Measurements from ENCODE around the gene TTC12. TPM values are rescaled to one million over a fixed set of nuclear protein-coding genes. Genes with fewer than 3 reads are reported as not detected.

TTC12 gene
- total RNA-seq, 1 donor from 2014 or later: 2.6 TPM

DNA sequence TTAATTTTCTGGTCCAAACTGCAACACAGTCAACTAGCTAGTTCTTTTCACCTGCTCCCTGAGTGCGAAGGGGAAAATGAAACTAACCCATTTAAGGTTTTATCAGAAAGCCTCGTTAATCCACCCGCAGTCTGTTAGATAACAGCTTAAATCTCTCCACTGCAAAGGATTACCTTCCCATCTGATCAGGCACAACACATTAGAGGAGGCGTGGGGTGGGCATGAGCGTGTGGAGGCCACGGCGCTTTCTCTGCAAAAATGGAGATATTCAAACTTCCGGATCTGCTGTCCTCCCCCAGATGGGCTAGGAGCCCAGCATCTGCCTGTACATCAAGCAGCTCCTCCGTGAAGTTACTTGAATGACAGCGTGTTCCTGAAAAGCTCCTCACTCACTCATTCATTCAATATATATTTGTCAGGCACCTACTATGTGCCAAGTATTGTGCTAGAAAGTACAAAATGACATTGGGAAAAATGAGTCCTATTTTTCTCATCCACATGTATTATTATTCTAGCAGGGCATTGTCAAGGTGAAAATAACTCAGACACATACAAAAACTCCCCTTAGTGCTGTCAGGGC lies 59.7 kb downstream of the TTC12 start:
- DNase-seq (ENCODE audit: low spot score): peak; percentile 69

DNA sequence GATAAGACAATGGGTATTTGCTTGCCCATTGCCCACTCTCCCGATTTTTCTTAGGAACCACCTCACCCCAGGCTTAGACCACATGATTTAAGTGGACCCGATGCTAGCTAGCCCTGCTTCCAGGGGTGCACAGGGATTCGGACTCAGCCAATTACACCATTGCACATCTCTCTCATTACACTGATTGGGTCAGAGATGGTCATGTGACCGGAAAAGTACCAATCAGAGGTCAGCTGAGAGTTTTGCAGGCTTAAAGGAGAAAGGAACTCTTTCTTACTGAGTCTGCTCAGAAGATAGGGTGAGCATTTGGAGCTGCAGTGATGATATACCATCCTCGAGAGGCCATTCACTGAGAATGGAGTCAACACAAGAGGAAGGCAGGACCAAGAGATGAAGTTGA lies 61.0 kb downstream of the TTC12 start:
- peak; percentile 36 for DNase-seq (ENCODE audit: low spot score)

DNA sequence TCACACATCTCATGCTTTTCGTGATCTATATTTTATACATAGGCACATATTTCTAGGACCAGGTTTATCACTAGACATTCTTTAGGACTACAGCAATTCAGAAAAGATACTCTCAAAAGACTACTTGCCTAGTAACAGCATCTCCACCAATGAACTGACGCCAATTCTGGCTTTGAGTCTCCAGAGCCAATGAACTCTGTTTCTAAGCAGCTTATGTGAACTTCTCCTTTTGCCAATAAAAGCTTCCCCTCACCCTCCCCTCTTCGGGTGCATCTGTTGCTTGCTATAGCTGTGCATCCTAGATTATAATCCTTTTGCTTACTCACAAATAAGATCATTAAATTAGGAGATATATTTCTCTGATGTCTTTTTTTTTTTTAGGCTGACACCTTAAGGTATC lies 61.8 kb downstream of the TTC12 start:
- DNase-seq (ENCODE audit: low spot score): peak; percentile 97

DNA sequence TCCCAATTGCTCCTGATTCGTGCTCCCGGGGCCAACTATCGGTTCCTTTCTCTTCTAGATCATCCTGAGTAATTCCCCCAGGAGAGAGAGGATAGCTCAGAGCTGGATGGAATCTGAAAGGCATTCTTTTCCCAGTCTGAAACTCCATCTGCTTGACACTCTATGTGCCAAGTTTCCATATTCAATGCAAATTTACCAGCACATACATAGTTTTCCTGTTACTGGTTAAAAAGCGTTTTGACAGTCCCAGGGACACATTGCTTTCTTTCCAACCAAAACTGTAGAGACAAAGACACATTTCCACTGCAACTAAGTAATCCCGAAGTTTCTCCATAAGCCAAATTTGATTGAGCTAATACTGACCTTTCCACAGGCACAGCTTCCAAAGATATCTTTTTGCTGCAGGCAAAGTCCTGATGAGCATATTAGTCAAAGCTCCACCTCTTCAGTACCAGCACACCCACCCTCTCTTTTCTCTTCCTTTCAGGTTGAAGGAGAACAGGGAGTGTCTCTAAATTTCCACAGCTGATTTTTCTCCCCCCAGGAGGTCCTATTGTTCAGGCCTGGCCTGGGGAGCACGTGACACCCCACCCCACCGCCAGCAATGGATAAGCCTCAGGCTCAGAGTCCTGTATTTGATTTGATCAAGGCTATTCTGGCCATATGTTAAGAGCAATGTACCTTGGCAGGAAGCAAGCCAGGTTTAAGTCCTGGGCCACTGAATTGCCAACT lies 63.5 kb downstream of the TTC12 start:
- peak; percentile 68 for DNase-seq (ENCODE audit: low spot score)

DNA sequence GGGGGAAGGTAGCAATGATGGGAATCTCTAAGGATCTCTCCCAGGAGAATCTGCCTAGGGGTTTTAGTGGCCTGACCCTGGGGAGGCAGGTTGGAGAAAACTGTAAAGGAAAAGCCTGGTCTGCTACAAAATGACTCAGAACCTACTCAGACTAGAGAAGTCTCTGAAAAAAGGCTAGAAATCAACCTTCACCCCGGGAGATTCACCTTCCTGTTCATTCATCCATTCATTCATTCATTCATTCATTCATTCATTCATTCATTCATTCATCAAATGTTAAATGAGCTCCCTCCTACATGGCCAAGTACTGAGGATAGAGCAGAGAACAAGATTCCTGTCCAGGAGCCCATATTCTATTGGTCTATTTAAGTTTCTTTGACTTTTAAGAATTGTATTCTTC lies 64.3 kb downstream of the TTC12 start:
- no peak for DNase-seq (ENCODE audit: low spot score)

DNA sequence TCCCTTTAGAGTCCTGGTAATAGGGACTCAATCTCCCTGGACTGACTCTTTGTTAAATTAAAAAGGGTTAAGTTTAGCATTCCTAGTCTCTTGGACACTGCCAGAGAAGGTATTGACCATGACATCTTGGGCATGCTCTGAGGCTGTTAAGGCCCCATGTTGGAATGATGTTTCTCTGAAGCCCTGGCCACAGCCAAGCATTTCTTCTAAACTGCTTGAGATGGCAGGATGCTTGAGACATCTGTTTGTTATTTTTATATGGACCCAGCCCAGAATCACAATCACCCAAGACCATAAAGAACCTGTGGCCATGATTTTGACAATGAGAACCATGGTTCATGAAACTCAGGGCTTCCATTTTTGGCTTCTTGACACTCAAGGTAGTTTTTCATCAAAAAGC lies 67.7 kb downstream of the TTC12 start:
- no peak for DNase-seq (ENCODE audit: low spot score)

DNA sequence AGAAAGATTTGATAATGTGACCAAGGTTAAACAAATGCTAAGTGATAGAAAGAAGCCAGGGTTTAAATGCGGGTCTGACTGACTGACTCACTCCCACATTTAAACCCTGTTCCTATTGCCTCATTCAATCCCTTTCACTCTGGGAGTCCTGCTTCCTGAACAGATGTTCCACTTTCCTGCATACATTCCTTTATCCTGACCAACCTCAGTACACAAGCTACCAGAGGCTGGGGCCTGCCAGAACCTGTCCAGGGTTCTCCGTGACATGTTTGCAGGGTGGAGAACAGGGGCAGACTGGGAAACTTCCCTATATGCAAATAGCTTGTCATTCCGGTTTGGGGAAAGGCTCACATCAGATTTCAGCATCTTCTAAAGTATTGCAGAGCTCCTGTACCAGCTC lies 70.2 kb downstream of the TTC12 start:
- peak; percentile 95 for DNase-seq (ENCODE audit: low spot score)

DNA sequence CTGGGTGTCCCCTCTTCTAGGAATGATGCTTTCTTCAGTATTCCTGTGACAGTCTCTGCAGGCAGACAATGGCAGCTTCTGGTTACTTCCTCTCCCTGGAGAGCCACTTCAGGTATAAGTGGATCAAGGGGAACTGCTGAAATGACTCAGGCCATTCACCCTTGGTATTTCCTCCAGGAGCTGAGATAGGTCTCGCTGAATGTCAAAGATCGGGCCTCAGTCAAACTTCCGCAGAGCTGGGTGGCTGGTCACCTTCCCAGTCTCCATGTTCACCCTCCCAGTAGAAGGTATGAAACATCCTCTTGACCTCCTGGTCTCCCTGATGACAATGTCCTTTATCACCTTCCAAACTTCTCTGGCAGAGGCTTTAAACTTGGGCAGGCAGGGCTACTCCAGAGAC lies 71.4 kb downstream of the TTC12 start:
- DNase-seq (ENCODE audit: low spot score): no peak

DNA sequence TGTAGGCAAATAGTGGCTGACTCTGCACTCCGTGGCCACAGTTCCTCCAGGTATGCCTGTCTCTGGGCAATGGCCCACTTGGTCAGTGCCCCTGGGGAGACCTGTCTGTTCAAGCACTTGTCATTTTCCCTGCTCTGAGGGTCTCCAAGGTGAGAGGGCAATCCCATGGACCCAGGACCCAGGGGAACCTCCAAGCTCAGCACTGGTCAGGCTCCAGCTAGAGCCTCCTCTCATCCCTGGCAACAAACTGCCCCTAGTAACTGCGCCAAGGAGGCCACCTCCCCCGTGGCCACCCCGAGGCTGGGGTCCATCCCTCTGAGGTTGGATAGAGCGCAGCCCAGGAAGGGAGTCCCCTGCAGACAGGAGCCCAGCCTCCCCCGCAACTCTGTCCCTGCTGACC lies 72.5 kb downstream of the TTC12 start:
- no peak for DNase-seq (ENCODE audit: low spot score)

DNA sequence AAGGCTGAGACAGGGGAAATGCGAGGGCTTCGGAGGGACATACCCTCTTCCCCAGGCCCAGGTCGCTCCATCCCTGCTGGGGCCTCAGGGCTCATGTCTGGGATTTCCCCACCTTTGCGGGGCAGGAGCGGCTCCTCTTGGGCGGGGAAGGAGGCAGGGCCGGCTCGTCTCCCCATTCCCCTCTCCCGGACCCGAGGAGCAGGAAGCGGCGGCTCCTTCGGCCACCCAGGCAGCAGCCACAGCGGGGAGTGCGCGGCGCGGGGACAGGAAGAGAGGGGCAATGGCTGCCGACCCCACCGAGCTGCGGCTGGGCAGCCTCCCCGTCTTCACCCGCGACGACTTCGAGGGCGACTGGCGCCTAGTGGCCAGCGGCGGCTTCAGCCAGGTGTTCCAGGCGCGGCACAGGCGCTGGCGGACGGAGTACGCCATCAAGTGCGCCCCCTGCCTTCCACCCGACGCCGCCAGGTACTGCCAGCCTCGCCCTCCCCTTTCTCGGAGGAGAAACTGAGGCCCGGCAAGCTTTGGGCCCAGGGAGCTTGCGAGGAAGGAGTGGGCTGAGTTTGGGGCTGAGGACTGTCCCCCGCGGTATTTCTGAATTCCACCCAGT lies 73.3 kb downstream of the TTC12 start, which contains the start of gene ANKK1:
Gene ANKK1, plus strand, starts transcription at position 175 of the 607 bp plus-strand sequence. Its CDS starts 106 bp downstream, at position 281.
- peak; percentile 44 for DNase-seq (ENCODE audit: low spot score)

DNA sequence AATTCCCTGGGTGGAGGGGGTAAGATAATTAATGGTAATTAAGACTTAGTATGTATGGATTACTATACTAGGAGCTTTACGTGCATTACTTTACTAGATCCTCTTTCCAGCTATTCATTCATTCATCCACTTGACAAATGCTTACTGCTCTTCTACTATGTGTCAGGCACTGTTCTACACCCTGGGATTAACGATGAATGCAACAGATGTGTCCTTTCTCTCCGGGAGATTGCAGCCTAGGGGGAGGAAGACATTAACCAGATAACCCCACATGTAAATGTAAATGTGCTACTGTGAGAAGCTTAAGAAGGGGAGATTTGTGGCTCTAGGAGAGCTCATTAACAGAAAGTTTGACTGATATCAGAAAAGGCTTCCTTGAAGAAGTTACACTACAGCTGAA lies 74.9 kb downstream of the TTC12 start:
- DNase-seq (ENCODE audit: low spot score): peak; percentile 46

DNA sequence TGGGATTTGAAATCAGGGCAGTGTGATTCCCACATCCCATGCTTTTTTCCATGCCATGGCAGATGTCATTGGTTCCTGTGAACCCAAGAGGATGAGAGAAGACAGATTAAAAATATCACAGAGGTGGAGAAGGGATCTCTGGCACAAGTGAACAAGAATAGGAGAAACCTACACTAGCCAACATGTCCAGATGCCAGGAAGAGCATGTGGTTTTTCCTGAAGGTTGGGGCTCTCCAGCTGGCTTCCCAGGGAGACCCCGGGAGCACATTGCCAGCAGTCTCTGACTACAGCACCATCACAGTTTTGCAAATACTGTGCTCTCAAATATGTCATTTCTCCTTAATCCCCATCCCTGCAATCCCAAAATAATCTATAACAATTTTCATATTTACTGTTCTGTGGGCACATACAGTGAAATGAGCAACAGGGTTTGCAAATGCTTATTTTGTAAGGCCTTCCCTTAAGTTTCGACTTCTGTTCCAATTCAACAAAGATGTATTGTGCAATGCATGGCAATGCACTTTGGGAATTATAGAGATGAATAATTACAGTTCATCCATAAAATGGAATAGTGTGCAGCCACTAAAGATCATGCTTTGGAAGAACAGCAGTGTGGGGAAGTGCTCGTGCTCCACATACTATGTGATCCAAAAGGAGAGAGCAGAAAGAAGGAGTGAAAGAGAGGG lies 78.0 kb downstream of the TTC12 start:
- DNase-seq (ENCODE audit: low spot score): no peak

DNA sequence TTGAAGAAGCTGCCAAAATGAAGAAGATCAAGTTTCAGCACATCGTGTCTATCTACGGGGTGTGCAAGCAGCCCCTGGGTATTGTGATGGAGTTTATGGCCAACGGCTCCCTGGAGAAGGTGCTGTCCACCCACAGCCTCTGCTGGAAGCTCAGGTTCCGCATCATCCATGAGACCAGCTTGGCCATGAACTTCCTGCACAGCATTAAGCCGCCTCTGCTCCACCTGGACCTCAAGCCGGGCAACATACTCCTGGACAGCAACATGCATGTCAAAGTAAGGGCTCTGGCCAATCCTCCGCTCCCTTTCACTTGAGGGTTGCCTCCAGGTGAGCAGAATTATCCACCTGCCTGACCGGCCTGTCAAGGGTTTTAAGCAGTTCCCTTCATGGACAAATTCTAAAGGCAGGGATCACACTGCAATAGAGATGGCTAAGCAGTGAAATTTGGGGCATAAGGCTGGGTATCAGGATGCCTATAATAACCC lies 79.2 kb downstream of the TTC12 start:
- no peak for DNase-seq (ENCODE audit: low spot score)

DNA sequence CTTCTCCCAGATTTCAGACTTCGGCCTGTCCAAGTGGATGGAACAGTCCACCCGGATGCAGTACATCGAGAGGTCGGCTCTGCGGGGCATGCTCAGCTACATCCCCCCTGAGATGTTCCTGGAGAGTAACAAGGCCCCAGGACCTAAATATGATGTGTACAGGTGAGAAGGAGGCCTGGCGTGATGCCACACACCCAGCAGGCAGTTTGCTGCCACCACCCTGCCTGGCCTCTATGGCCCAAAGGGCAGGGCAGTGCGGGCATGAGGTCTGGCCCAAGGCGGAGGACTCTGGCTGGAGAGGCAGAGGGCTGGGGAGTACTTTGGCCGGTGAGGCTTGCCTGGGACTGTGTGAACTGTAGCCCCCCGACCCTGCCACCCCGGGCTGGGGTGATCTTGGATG lies 80.5 kb downstream of the TTC12 start:
- DNase-seq (ENCODE audit: low spot score): no peak

DNA sequence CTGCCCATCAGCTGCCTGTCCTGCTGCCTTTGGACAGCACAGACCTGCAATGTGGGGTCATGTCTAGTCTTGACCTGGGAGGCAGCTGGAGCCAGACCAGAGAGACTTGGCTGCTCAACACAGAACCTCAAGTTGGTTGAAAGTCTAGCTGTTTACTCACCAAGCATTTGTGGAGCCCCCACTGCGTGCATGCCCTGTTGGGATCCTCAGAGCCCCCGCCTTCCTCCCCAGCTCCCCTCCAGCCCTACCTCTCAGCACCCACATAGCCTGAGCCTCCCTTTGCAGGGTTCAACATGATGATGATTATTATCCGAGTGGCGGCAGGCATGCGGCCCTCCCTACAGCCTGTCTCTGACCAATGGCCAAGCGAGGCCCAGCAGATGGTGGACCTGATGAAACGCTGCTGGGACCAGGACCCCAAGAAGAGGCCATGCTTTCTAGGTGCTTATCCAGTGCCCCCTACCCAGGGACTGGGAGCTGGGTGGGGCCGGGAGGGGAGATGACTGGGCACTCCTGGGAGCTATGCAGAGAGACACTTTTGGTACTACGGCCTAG lies 81.5 kb downstream of the TTC12 start:
- DNase-seq (ENCODE audit: low spot score): no peak

DNA sequence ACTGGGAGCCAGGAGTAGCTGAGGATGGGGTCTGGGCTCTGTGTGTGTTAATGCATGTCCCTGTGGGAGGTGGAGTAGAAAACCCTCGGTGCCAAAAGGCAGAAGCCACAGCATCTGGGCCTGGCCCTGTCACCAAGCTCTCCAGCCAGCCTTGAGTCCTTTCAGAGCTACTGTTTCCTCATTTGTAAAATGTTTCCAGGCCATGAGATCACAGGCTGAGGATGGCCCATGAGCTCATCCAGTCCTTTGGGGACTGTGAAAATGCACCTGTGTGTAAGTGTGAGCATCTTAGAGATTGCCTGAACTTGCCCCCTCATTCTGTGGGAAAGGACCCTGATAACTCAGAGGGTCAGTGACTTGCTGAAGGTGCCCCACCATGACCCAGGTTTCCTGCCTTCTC lies 82.3 kb downstream of the TTC12 start:
- no peak for DNase-seq (ENCODE audit: low spot score)

DNA sequence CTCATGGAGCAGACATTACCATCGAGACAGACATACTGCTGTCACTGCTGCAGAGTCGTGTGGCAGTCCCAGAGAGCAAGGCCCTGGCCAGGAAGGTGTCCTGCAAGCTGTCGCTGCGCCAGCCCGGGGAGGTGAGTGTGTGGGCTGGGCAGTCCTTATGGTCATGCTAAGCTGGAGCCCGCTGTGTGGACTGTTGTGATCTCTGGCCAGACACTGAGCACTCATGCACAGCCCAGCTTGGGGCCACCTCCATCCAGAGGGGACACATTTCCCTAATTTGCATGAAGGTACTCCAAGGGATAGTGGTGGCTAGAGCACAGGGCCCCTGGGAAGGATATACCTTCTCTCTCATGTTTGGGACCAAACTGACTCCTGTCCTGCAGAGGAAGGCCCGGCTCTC lies 82.8 kb downstream of the TTC12 start:
- DNase-seq (ENCODE audit: low spot score): no peak

DNA sequence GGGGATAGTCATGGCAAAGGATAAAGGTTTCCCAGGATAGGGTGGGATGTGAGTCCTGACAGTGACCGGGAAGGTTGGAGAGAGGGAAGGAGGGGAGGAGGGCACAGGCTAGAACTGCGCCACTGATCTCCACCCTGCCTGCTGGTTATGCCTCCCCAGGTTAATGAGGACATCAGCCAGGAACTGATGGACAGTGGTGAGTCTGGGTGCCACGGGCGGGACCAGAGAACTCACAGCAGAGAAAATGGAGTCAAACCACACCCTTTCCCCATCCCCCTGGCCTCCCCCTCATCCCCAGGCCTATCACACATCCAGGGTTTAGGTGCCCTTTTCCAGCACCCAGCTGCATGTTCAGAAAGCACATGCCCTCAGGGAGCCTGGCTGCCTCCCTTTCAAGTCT lies 83.4 kb downstream of the TTC12 start:
- DNase-seq (ENCODE audit: low spot score): no peak

DNA sequence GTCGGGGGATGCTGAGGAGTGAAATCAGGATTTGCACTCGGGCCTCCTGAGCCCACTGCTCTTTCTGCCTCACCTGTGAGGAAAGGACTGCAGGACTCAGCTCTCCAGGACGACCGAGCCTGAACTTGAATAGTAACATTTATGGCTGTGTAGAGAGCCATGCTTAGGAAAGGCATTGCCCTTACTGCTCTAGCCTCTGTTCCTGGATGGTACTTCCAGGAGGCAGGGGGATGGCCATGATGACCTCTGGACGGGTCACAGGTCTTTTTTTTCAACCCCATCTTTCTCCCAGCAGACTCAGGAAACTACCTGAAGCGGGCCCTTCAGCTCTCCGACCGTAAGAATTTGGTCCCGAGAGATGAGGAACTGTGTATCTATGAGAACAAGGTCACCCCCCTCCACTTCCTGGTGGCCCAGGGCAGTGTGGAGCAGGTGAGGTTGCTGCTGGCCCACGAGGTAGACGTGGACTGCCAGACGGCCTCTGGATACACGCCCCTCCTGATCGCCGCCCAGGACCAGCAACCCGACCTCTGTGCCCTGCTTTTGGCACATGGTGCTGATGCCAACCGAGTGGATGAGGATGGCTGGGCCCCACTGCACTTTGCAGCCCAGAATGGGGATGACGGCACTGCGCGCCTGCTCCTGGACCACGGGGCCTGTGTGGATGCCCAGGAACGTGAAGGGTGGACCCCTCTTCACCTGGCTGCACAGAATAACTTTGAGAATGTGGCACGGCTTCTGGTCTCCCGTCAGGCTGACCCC lies 84.5 kb downstream of the TTC12 start:
- DNase-seq (ENCODE audit: low spot score): no peak

DNA sequence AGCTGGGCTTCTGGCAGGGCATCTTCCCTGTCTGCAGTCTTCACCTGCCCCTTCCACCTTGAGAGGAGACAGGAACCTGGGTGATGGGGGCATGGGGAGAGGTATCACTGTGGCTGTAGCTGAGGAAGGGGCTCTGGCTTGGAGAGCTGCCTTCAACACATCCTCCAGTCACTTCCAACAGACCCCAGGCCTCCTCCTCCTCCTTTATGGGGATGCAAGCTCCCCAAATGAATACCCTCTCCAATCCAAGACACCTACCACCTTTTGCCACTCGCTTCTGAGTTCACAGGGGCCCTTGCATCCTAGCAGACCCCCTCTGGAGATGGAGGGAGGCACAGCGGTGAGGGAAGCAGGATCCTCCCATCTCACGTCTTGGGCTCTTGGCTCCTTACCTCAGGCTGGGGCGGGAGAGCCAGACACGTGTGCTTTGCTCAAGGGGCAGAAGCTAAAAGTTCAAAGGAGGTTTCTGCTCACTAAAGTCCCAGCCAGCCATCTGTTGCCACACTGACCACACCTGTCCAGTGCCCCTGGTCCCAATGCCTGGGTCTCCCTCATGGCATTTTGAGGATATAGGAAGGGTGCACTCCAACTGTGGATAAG lies 86.3 kb downstream of the TTC12 start:
- no peak for DNase-seq (ENCODE audit: low spot score)

DNA sequence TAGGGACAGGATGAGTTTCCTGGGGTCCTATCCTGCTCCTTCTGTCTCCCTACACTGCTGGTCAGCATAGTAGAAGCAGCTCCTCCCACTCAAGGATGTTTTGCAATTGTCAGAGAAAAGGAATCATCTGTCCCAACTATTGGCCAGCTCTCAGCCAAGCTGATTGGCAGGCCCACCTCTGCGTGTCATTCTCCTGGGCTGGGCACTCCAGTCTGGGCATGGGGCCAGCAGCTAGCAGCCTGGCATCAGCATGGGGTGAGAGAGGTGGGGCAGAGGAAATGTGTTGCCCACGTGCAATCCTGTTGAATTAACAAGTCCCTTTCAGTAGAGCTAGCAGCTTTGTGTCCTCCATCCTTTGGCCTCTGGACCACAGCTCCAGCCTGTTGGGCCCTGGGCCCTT lies 87.3 kb downstream of the TTC12 start:
- no peak for DNase-seq (ENCODE audit: low spot score)

Measured in umbilical cord (tissue), 2 donors.